B cell (primary cell): ENCODE measurements around the gene ABCA7. TPM values are rescaled to one million over a fixed set of nuclear protein-coding genes. Genes with fewer than 3 reads are reported as not detected.

Experiments
- ATAC-seq: fragments of 200-7000 bp; cut with Tn5 transposase; one replicate; pipeline ENCODE4 v1.10.0; 2021; ENCODE audit warnings: low read depth, mild to moderate bottlenecking, moderate number of reproducible peaks, moderate library complexity
- CTCF ChIA-PET: fragments of 350-600 bp; sonication (Branson Sonifier 250); formaldehyde crosslinking; loops from one replicate; lab custom pipeline; 2021; ENCODE audit warnings: antibody characterized with exemption, inconsistent platforms; lab: Charles Lee
- POLR2A ChIA-PET: fragments of 350-600 bp; sonication (Branson Sonifier 250); formaldehyde crosslinking; loops from one replicate; lab custom pipeline; 2021; ENCODE audit warnings: antibody characterized with exemption; lab: Charles Lee
- DNase-seq: peaks from one replicate; pipeline ENCODE4 v3.0.0; 2013
- H2AFZ ChIP-seq: 2 replicates; pipeline ENCODE4 v1.6.1; 2012; ENCODE audit warnings: mild to moderate bottlenecking, low read depth, low read length; ENCODE audit not compliant: insufficient read depth, poor library complexity, severe bottlenecking
- H3K27ac ChIP-seq, 2 donors: 1 replicate in 1 of 2; 2 replicates in 1 of 2; pipeline ENCODE4 v1.5.1; 2012 to 2013; ENCODE audit warnings: low read length in 2 of 2, mild to moderate bottlenecking in 2 of 2, moderate library complexity in 1 of 2
- H3K27me3 ChIP-seq, 4 experiments: fragments of 200-600 bp in 1 of 4; sonication (generic) in 1 of 4; replicated peaks in 1 of 4; 1 replicate in 2 of 4; 2 replicates in 2 of 4; pipeline versions ENCODE4 v1.6.1 to v1.7.0; 2013 to 2016; ENCODE audit warnings: low read length in 3 of 4, mild to moderate bottlenecking in 2 of 4, mixed read lengths in 1 of 4, moderate library complexity in 1 of 4; ENCODE audit not compliant: insufficient read depth in 4 of 4, control insufficient read depth in 3 of 4; ENCODE audit errors: control extremely low read depth in 1 of 4
- H3K36me3 ChIP-seq, 2 experiments: replicated peaks in 1 of 2; 1 replicate in 1 of 2; 2 replicates in 1 of 2; pipeline versions ENCODE4 v1.6.1 to v1.7.1; 2013; ENCODE audit warnings: low read length in 1 of 2; ENCODE audit not compliant: insufficient read depth in 2 of 2, control insufficient read depth in 1 of 2; ENCODE audit errors: control extremely low read depth in 1 of 2, extremely low read depth in 1 of 2
- H3K4me1 ChIP-seq, 2 donors: fragments of 200-600 bp in 1 of 2; sonication (generic) in 1 of 2; 1 replicate in 1 of 2; 2 replicates in 1 of 2; pipeline versions ENCODE4 v1.5.1 to v1.6.1; 2013 to 2017; ENCODE audit warnings: low read length in 2 of 2; ENCODE audit not compliant: control insufficient read depth in 2 of 2, insufficient read depth in 2 of 2
- H3K4me2 ChIP-seq: replicated peaks from 2 replicates; pipeline ENCODE3; 2012; ENCODE audit warnings: mild to moderate bottlenecking, low read depth, low read length; ENCODE audit not compliant: poor library complexity, severe bottlenecking
- H3K4me3 ChIP-seq, 5 experiments: fragments of 200-600 bp in 1 of 5; sonication (generic) in 1 of 5; 1 replicate in 3 of 5; 2 replicates in 2 of 5; pipeline versions ENCODE4 v1.5.1 to v1.7.0; 2011 to 2016; ENCODE audit warnings: low read length in 4 of 5, mild to moderate bottlenecking in 4 of 5, low read depth in 2 of 5, control low read depth in 1 of 5, moderate library complexity in 1 of 5; ENCODE audit not compliant: insufficient read depth in 1 of 5; ENCODE audit errors: control extremely low read depth in 1 of 5, extremely low read depth in 1 of 5
- H3K79me2 ChIP-seq: fragments of 200-600 bp; sonication (generic); one replicate; pipeline ENCODE4 v1.6.0; 2016; ENCODE audit warnings: low read length; ENCODE audit not compliant: control insufficient read depth, insufficient read depth
- H3K9ac ChIP-seq: fragments of 200-600 bp; sonication (generic); 2 replicates; pipeline ENCODE4 v1.6.1; 2017; ENCODE audit warnings: mild to moderate bottlenecking, low read length, moderate library complexity
- H3K9me3 ChIP-seq, 3 donors: one replicate each; pipeline versions ENCODE4 v1.6.1 to v1.7.1; 2013; ENCODE audit warnings: low read length in 2 of 3; ENCODE audit not compliant: control insufficient read depth in 2 of 3, insufficient read depth in 1 of 3; ENCODE audit errors: control extremely low read depth in 1 of 3
- H4K20me1 ChIP-seq: 2 replicates; pipeline ENCODE4 v1.6.0; 2012; ENCODE audit warnings: mild to moderate bottlenecking, low read length; ENCODE audit not compliant: insufficient read depth, control insufficient read depth, poor library complexity, severe bottlenecking
- H3K27ac Mint-ChIP-seq: one replicate; pipeline ENCODE4 v1.8.0; 2021; ENCODE audit warnings: mixed read lengths
- H3K27me3 Mint-ChIP-seq: one replicate; pipeline ENCODE4 v1.8.0; 2021; ENCODE audit warnings: mixed read lengths
- H3K4me1 Mint-ChIP-seq: one replicate; pipeline ENCODE4 v1.8.0; 2021; ENCODE audit warnings: mixed read lengths
- H3K4me3 Mint-ChIP-seq: one replicate; pipeline ENCODE4 v1.8.0; 2021; ENCODE audit warnings: mixed read lengths
- H3K9me3 Mint-ChIP-seq: one replicate; pipeline ENCODE4 v1.8.0; 2022; ENCODE audit warnings: mixed read lengths; ENCODE audit not compliant: insufficient read depth
- EZH2 ChIP-seq: IDR thresholded peaks from 2 replicates; pipeline ENCODE4 v1.6.1; 2012; ENCODE audit warnings: borderline replicate concordance, low read depth, mild to moderate bottlenecking, moderate library complexity, low read length; ENCODE audit not compliant: insufficient read depth, poor library complexity, severe bottlenecking
- WGBS: methylation state at CpG from one replicate; pipeline ENCODE4 v1.1.5; 2013; ENCODE audit warnings: missing lambda C conversion rate; ENCODE audit not compliant: insufficient coverage; 5-methylcytosine and 5-hydroxymethylcytosine counted together
- intact Hi-C: fragments of 100-400 bp; cut with micrococcal nuclease; formaldehyde crosslinking; loops from one replicate; pipeline ENCODE4 v1.10.0; 2022
- polyA plus RNA-seq: library from polyadenylated mRNA; depleted of rRNA; stranded (reverse); fragments of >200 nt; gene quantifications from 2 replicates; pipeline ENCODE4 v1.2.3, GENCODE V29; 2012
- total RNA-seq, 2 donors: library from RNA; stranded (reverse); fragments of 120-200 nt in 1 of 2; gene quantifications; 1 replicate in 1 of 2; 2 replicates in 1 of 2; pipeline versions ENCODE4 v1.2.3 to v1.2.4, GENCODE V29; 2013 to 2022
- TF ChIP-seq, protein P1 (sequence below): fragments of 200-600 bp; IDR thresholded peaks from one replicate; pipeline ENCODE4 v1.8.0; 2022; ENCODE audit warnings: antibody characterized with exemption, mild to moderate bottlenecking

Gene ABCA7
- total and polyA plus RNA-seq, 2 donors (not counting 1 experiment from before 2014, with no cell fraction given): 192 to 281 TPM

DNA sequence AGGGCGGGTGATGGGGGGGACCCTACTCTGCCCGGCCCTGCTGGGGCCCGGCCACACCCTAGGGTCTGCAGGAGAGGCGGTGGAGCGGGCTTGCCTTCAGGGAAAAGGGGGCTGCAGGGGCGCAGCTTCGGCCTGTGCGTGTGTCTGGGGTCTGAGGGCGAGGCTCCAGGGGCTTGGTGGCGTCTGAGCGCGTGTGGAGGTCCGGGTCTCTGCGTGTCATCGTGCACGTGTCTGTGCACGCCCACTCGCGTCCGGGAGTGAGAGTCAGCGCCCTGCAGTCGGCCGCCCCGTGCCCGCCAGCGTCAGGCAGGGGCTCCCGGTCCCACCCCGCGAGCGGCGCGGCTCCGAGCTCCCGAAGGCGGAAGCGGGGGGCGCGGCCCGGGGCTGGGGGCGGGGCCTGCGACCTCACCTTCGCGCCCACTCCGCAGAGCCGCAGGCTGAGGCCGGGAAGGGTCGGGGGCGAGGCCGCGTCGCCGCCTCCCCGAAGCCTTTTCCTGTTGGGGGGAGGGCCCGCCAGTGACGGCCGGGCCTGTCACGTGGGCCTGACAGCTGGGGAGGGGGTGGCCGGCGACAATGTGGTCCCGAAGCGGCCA, 26.9 kb downstream of the ABCA7 start, which contains the start of gene ARHGAP45:
Gene ARHGAP45 (plus strand): TSS at position 420 of the 593 bp plus-strand sequence. CDS start 239 bp downstream, outside the sequence.
- H3K9me3 Mint-ChIP-seq: no peaks in the 10 kb centered on the region
- H3K27ac Mint-ChIP-seq: peak within 1 kb of the TSS; percentile 97
- TF ChIP-seq, protein P1, sequence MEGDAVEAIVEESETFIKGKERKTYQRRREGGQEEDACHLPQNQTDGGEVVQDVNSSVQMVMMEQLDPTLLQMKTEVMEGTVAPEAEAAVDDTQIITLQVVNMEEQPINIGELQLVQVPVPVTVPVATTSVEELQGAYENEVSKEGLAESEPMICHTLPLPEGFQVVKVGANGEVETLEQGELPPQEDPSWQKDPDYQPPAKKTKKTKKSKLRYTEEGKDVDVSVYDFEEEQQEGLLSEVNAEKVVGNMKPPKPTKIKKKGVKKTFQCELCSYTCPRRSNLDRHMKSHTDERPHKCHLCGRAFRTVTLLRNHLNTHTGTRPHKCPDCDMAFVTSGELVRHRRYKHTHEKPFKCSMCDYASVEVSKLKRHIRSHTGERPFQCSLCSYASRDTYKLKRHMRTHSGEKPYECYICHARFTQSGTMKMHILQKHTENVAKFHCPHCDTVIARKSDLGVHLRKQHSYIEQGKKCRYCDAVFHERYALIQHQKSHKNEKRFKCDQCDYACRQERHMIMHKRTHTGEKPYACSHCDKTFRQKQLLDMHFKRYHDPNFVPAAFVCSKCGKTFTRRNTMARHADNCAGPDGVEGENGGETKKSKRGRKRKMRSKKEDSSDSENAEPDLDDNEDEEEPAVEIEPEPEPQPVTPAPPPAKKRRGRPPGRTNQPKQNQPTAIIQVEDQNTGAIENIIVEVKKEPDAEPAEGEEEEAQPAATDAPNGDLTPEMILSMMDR: no peak
- TF ChIP-seq EZH2: no peak
- intact Hi-C loops: loop anchor here (5.0 to 10.0 kb wide), 2 partner anchors 35 to 142 kb away; partner anchors contain the start of genes ARID3A and GPX4
- peaks cover 44 to 68% of the 10 kb centered on the region in 2 donors for H3K4me1 ChIP-seq
- H3K79me2 ChIP-seq: peaks cover 51% of the 10 kb centered on the region
- peak within 1 kb of the TSS; percentile 55 to 99 (median 90) for H3K4me3 ChIP-seq
- CTCF ChIA-PET: interaction anchor here (0.6 to 5.2 kb wide), 15 partner anchors 9 to 208 kb away, joined by 3 to 56 read pairs (median 6); partner anchors contain the start of genes ABCA7, CNN2, FAM174C and POLR2E
- POLR2A ChIA-PET: interaction anchor here (0.6 to 6.3 kb wide), 22 partner anchors 8 to 1617 kb away, joined by 3 to 97 read pairs (median 5); partner anchors contain the start of genes ABCA7, ATP5F1D, CNN2 and GPX4
- H3K27ac ChIP-seq: peak within 1 kb of the TSS; percentile 77 to 87
- no peaks in the 10 kb centered on the region for H3K27me3 Mint-ChIP-seq
- no peaks in the 10 kb centered on the region for H3K27me3 ChIP-seq
- peaks cover 0 to 25% (median 0%) of the 10 kb centered on the region in 3 donors for H3K9me3 ChIP-seq
- H3K4me3 Mint-ChIP-seq: peak within 1 kb of the TSS; percentile 96
- 2% methylated on average over 61 of the region's 61 CpGs for WGBS
- peak within 1 kb of the TSS; percentile 38 for H2AFZ ChIP-seq
- H3K36me3 ChIP-seq: peaks cover 0 to 33% of the 10 kb centered on the region in 2 experiments
- DNase-seq (peak; percentile 85), ATAC-seq (peak; percentile 56)
- peak within 1 kb of the TSS; percentile 94 for H3K9ac ChIP-seq
- H4K20me1 ChIP-seq: peaks cover 68% of the 10 kb centered on the region
- peaks cover 37% of the 10 kb centered on the region for H3K4me1 Mint-ChIP-seq
- peak within 1 kb of the TSS; percentile 91 for H3K4me2 ChIP-seq
